Spleen (tissue), 11 donors: Measurements from ENCODE around the gene SIK3. TPM values are rescaled to one million over a fixed set of nuclear protein-coding genes. Genes with fewer than 3 reads are reported as not detected.

Experiments used
- DNase-seq: peaks from one replicate; pipeline ENCODE4 v3.0.0-alpha.2; 2020
- H3K27ac ChIP-seq, 8 donors: fragments of 200-600 bp; sonication (generic) in 7 of 8; 1 replicate in 4 of 8; 2 replicates in 4 of 8; pipeline versions ENCODE4 v1.5.0 to v1.8.0; 2016 to 2021; ENCODE audit warnings: inconsistent platforms in 4 of 8, mild to moderate bottlenecking in 4 of 8, moderate library complexity in 1 of 8
- H3K27me3 ChIP-seq, 7 donors: fragments of 200-600 bp; sonication (generic) in 6 of 7; replicated peaks in 1 of 7; 1 replicate in 4 of 7; 2 replicates in 3 of 7; pipeline versions ENCODE4 v1.5.0 to v1.8.0; 2016 to 2021; ENCODE audit warnings: inconsistent platforms in 3 of 7, mild to moderate bottlenecking in 1 of 7
- H3K36me3 ChIP-seq, 6 donors: fragments of 200-600 bp; sonication (generic) in 5 of 6; 1 replicate in 4 of 6; 2 replicates in 2 of 6; pipeline versions ENCODE4 v1.5.0 to v1.8.0; 2016 to 2021; ENCODE audit warnings: inconsistent platforms in 2 of 6
- H3K4me1 ChIP-seq, 6 donors: fragments of 200-600 bp; sonication (generic) in 5 of 6; 1 replicate in 3 of 6; 2 replicates in 3 of 6; pipeline versions ENCODE4 v1.5.0 to v1.8.0; 2016 to 2021; ENCODE audit warnings: inconsistent platforms in 3 of 6
- H3K4me3 ChIP-seq, 8 donors: fragments of 200-600 bp; sonication (generic) in 7 of 8; 1 replicate in 4 of 8; 2 replicates in 4 of 8; pipeline versions ENCODE4 v1.5.0 to v1.8.0; 2016 to 2021; ENCODE audit warnings: inconsistent platforms in 4 of 8, mild to moderate bottlenecking in 4 of 8, moderate library complexity in 2 of 8
- H3K9me3 ChIP-seq, 8 donors: fragments of 200-600 bp; sonication (generic) in 7 of 8; 1 replicate in 4 of 8; 2 replicates in 4 of 8; pipeline versions ENCODE4 v1.5.0 to v1.8.0; 2016 to 2021; ENCODE audit warnings: inconsistent platforms in 4 of 8
- CTCF ChIP-seq, 11 experiments: fragments of 200-600 bp in 7 of 11; fragments of 450-650 bp in 4 of 11; sonication (generic) in 4 of 11; IDR thresholded peaks in 8 of 11; conservative IDR thresholded peaks in 3 of 11; 1 replicate in 7 of 11; 2 replicates in 4 of 11; pipeline versions ENCODE4 v1.4.0 to v1.8.0; 2016 to 2021; ENCODE audit warnings: antibody characterized with exemption in 11 of 11, inconsistent platforms in 4 of 11, mild to moderate bottlenecking in 1 of 11
- POLR2A ChIP-seq, 3 donors: fragments of 450-650 bp; IDR thresholded peaks; one replicate each; pipeline ENCODE4 v1.5.1; 2017; ENCODE audit warnings: antibody characterized with exemption in 3 of 3, mild to moderate bottlenecking in 1 of 3
- POLR2AphosphoS5 ChIP-seq, 3 donors: sonication (generic); formaldehyde crosslinking; IDR thresholded peaks; one replicate each; pipeline ENCODE4 v1.5.1; 2017; ENCODE audit warnings: antibody characterized with exemption in 3 of 3
- WGBS, 5 donors: extraction: QIAGEN DNeasy Blood & Tissue Kit in 3 of 5; methylation state at CpG; one replicate each; pipeline versions ENCODE4 v1.1.5 to v1.1.7; 2013 to 2018; 5-methylcytosine and 5-hydroxymethylcytosine counted together
- intact Hi-C: fragments of 100-400 bp; cut with DNase I; formaldehyde crosslinking; loops from one replicate; pipeline ENCODE4 v1.15.0; 2023; ENCODE audit warnings: low total_unique reads
- polyA plus RNA-seq, 3 donors: library from polyadenylated mRNA; stranded (reverse); fragments of 200-250 nt; gene quantifications; one replicate each; pipeline ENCODE4 v1.2.1, GENCODE V29; 2013
- total RNA-seq, 7 donors: library from RNA; depleted of rRNA in 3 of 7; stranded (reverse); fragments of >200 nt in 3 of 7; fragmentation: NEBNext Ultra II Directional in 4 of 7; extraction: Animal tissue kit (Norgen Biotek cat#: 25700) in 4 of 7; gene quantifications; one replicate each; pipeline versions ENCODE4 v1.1.0 to v1.2.1, GENCODE V29; 2016 to 2021
- donor health status: healthy with polysubstance abuse.
- donor health status: DM: no; HTN: no; CAD: no; lungs with moderate emphysema.
- donor health status: DM: no; HTN: no; CAD: no.
- donor health status: Bipolar disorder and iron deficiency.
- donor health status: healthy.
- donor health status: DM: no; HTN: no; CAD: no.
- donor health status: DM: yes; HTN: yes; CAD: no.

The SIK3 gene
- total and polyA plus RNA-seq, 10 donors = 7.8 to 112 (median 67.6) TPM

- 97 to 98% (median 98%) methylated on average over 3 of the region's 3 CpGs for WGBS, 5 donors
- intact Hi-C loops = no loop called here
- H3K36me3 ChIP-seq = peaks cover 0 to 65% (median 17%) of the 10 kb centered on the region in 6 donors
- H3K4me1 ChIP-seq = peaks cover 5 to 72% (median 38%) of the 10 kb centered on the region in 6 donors
- no peak overlapping the region for H3K4me3 ChIP-seq
- no peaks in the 10 kb centered on the region for H3K9me3 ChIP-seq
- H3K27me3 ChIP-seq = no peaks in the 10 kb centered on the region
- H3K27ac ChIP-seq = no peak overlapping the region
- DNase-seq = no peak
- TF ChIP-seq CTCF (IDR thresholded peaks at IDR 0.05 in 8 of 11, conservative IDR thresholded peaks at IDR 0.05 in 3 of 11) (no peak), POLR2A (IDR thresholded peaks at IDR 0.05) (no peak), POLR2AphosphoS5 (IDR thresholded peaks at IDR 0.05) (no peak)
Measured at GRCh38 chr11:116951762-116952161, 146.5 kb downstream of the SIK3 start.

DNA sequence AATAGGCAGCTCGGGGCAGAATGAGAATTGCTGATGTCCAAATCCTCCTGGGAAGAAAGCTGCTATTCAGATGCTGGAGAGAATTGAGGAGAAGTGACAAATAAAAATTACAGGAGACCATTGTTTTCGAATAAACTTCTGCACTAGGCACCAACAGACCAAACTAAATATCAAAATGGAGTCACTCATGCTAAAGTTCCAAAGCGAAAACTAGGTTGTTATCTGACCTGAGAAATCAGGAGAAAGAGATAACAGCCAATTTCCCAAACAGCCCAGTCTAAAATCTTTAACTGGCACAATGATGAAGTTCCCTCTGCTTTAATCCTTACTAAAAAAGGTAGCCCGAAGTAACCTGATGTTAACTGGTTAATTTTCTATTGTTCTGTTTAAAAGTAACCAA is 148.0 kb downstream of the SIK3 start:
- Histone ChIP-seq H3K36me3 (peaks cover 0 to 52% (median 14%) of the 10 kb centered on the region in 6 donors), H3K4me3 (no peak overlapping the region), H3K9me3 (no peaks in the 10 kb centered on the region), H3K27ac (no peak overlapping the region), H3K4me1 (peaks cover 3 to 65% (median 27%) of the 10 kb centered on the region in 6 donors), H3K27me3 (no peaks in the 10 kb centered on the region)
- 95 to 100% (median 97%) methylated on average over 4 of the region's 4 CpGs for WGBS, 5 donors
- TF ChIP-seq POLR2A (IDR thresholded peaks at IDR 0.05) (no peak), CTCF (IDR thresholded peaks at IDR 0.05 in 8 of 11, conservative IDR thresholded peaks at IDR 0.05 in 3 of 11) (no peak), POLR2AphosphoS5 (IDR thresholded peaks at IDR 0.05) (no peak)
- intact Hi-C loops = no loop called here
- DNase-seq = no peak

GRCh38 chr11:116948391-116948790 is 149.8 kb downstream of the SIK3 start:
- Histone ChIP-seq H3K4me3 (no peak overlapping the region), H3K36me3 (peaks cover 0 to 45% (median 12%) of the 10 kb centered on the region in 6 donors), H3K27ac (peak overlapping the region in 7 of 8 donors; percentile 35 to 76 (median 56)), H3K4me1 (peaks cover 0 to 47% (median 12%) of the 10 kb centered on the region in 6 donors), H3K9me3 (no peaks in the 10 kb centered on the region), H3K27me3 (no peaks in the 10 kb centered on the region)
- TF ChIP-seq POLR2AphosphoS5 (IDR thresholded peaks at IDR 0.05) = no peak
- no peak for TF ChIP-seq POLR2A (IDR thresholded peaks at IDR 0.05)
- no peak for TF ChIP-seq CTCF (IDR thresholded peaks at IDR 0.05 in 8 of 11, conservative IDR thresholded peaks at IDR 0.05 in 3 of 11)
- WGBS, 5 donors = 52 to 64% (median 55%) methylated on average over 4 of the region's 4 CpGs
- intact Hi-C loops = no loop called here
- no peak for DNase-seq

DNA sequence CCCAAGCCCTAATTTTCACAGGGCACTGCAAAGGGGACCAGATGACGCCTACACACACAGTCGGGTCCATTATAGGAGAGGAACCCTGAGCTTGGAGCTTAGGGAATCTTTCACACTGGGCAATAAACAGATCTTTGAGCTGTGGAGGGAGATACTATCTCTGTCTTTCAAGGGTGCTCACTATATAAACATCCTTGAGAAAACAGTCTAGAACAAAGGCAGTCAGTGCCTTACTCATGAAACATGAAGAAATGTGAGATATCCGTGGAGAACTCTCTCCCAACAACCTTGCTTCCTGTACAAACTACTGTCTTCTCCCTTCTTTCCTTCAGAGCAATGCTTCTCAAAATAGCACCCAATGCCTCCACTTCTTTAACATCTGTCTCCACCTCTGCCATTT is 151.8 kb downstream of the SIK3 start:
- intact Hi-C loops = no loop called here
- Histone ChIP-seq H3K36me3 (peaks cover 0 to 42% (median 12%) of the 10 kb centered on the region in 6 donors), H3K4me1 (peaks cover 0 to 33% (median 11%) of the 10 kb centered on the region in 6 donors), H3K9me3 (no peaks in the 10 kb centered on the region), H3K4me3 (no peak overlapping the region), H3K27me3 (no peaks in the 10 kb centered on the region), H3K27ac (no peak overlapping the region)
- TF ChIP-seq POLR2A (IDR thresholded peaks at IDR 0.05) (no peak), POLR2AphosphoS5 (IDR thresholded peaks at IDR 0.05) (no peak), CTCF (IDR thresholded peaks at IDR 0.05 in 8 of 11, conservative IDR thresholded peaks at IDR 0.05 in 3 of 11) (no peak)
- 70 to 82% (median 76%) methylated on average over 3 of the region's 3 CpGs for WGBS, 5 donors
- no peak for DNase-seq
